Measurements from ENCODE around the gene SELENON. TPM values are rescaled to one million over a fixed set of nuclear protein-coding genes. Genes with fewer than 3 reads are reported as not detected.
A peak's percentile ranks its signal among the peaks of the same experiment; 100 is the strongest.

Gene SELENON
- total and polyA plus RNA-seq, 10 donors: 9.7 to 80.9 (median 56.7) TPM

- 5 to 6% (median 6%) methylated on average over 17 to 19 of the region's 19 CpGs for WGBS, 5 donors
- no peak overlapping the region for H3K4me3 ChIP-seq
- H3K4me1 ChIP-seq: peaks cover 15 to 61% (median 39%) of the 10 kb centered on the region in 6 donors
- no peaks in the 10 kb centered on the region for H3K27me3 ChIP-seq (replicated peaks in 1 of 7)
- TF ChIP-seq CTCF (IDR thresholded peaks at IDR 0.05 in 8 of 11, conservative IDR thresholded peaks at IDR 0.05 in 3 of 11) (peak; percentile 62 to 87 (median 75)), POLR2AphosphoS5 (IDR thresholded peaks at IDR 0.05) (peak in 2 of 3 donors; percentile 42 to 57), POLR2A (IDR thresholded peaks at IDR 0.05) (no peak)
- H3K36me3 ChIP-seq: no peaks in the 10 kb centered on the region
- intact Hi-C loops (cut with DNase I; ENCODE audit: low total_unique reads): loop anchor here (5.0 kb wide), 1 partner anchor 295 kb away; no protein-coding TSS in a partner anchor
- H3K27ac ChIP-seq: peak overlapping the region in 5 of 8 donors; percentile 24 to 59 (median 50)
- no peaks in the 10 kb centered on the region for H3K9me3 ChIP-seq
- DNase-seq: peak; percentile 89
Observed at GRCh38 chr1:25796811-25797458, 3.1 kb upstream of the SELENON start.

GRCh38 chr1:25797939-25798338 is 2.1 kb upstream of the SELENON start:
- peaks cover 19 to 71% (median 49%) of the 10 kb centered on the region in 6 donors for H3K4me1 ChIP-seq
- TF ChIP-seq CTCF (IDR thresholded peaks at IDR 0.05 in 8 of 11, conservative IDR thresholded peaks at IDR 0.05 in 3 of 11) (peak in 5 of 11 experiments; percentile 16 to 46 (median 33)), POLR2AphosphoS5 (IDR thresholded peaks at IDR 0.05) (peak in 1 of 3 donors; percentile 14), POLR2A (IDR thresholded peaks at IDR 0.05) (no peak)
- intact Hi-C loops (cut with DNase I; ENCODE audit: low total_unique reads): loop anchor here (5.0 kb wide), 1 partner anchor 296 kb away; no protein-coding TSS in a partner anchor
- no peaks in the 10 kb centered on the region for H3K9me3 ChIP-seq
- H3K27me3 ChIP-seq (replicated peaks in 1 of 7): no peaks in the 10 kb centered on the region
- no peak for DNase-seq
- 78 to 97% (median 93%) methylated on average over 5 to 8 of the region's 8 CpGs for WGBS, 5 donors
- H3K36me3 ChIP-seq: no peaks in the 10 kb centered on the region
- no peak overlapping the region for H3K4me3 ChIP-seq
- peak overlapping the region in 1 of 8 donors; percentile 4 for H3K27ac ChIP-seq

- TF ChIP-seq POLR2A (IDR thresholded peaks at IDR 0.05) (no peak), CTCF (IDR thresholded peaks at IDR 0.05 in 8 of 11, conservative IDR thresholded peaks at IDR 0.05 in 3 of 11) (no peak), POLR2AphosphoS5 (IDR thresholded peaks at IDR 0.05) (no peak)
- Histone ChIP-seq H3K36me3 (no peaks in the 10 kb centered on the region), H3K27me3 (replicated peaks in 1 of 7) (no peaks in the 10 kb centered on the region), H3K27ac (peak overlapping the region in 5 of 8 donors; percentile 76 to 86 (median 80)), H3K4me1 (peaks cover 21 to 79% (median 56%) of the 10 kb centered on the region in 6 donors), H3K9me3 (no peaks in the 10 kb centered on the region), H3K4me3 (no peak overlapping the region)
- intact Hi-C loops (cut with DNase I; ENCODE audit: low total_unique reads): loop anchor here (5.0 kb wide), 1 partner anchor 297 kb away; no protein-coding TSS in a partner anchor
- no peak for DNase-seq
- WGBS, 5 donors: 76 to 88% (median 87%) methylated on average over 7 to 8 of the region's 8 CpGs
Observed at GRCh38 chr1:25798666-25799351, 1.2 kb upstream of the SELENON start.
